Osteoblast (primary cell): Measurements from ENCODE around the gene HTR1E. TPM values are rescaled to one million over a fixed set of nuclear protein-coding genes. Genes with fewer than 3 reads are reported as not detected.

Source experiments
- DNase-seq: peaks from one replicate; pipeline ENCODE4 v3.0.0; 2011; ENCODE audit warnings: low spot score, mixed read lengths; ENCODE audit not compliant: insufficient read length; ENCODE audit errors: missing footprints
- H2AFZ ChIP-seq: 2 replicates; pipeline ENCODE4 v1.6.0; 2011; ENCODE audit warnings: mild to moderate bottlenecking, low read length
- H3K27ac ChIP-seq: 2 replicates; pipeline ENCODE4 v1.5.1; 2011; ENCODE audit warnings: mild to moderate bottlenecking, low read depth, low read length, moderate library complexity
- H3K27me3 ChIP-seq: 2 replicates; pipeline ENCODE4 v1.6.0; 2012; ENCODE audit warnings: mild to moderate bottlenecking, control low read depth, inconsistent platforms, low read length, moderate library complexity; ENCODE audit not compliant: insufficient read depth
- H3K36me3 ChIP-seq: 2 replicates; pipeline ENCODE4 v1.5.1; 2011; ENCODE audit warnings: mild to moderate bottlenecking, low read length, control low read depth, moderate library complexity; ENCODE audit not compliant: insufficient read depth
- H3K4me1 ChIP-seq: 2 replicates; pipeline ENCODE4 v1.5.1; 2011; ENCODE audit warnings: mild to moderate bottlenecking, low read length, control low read depth, moderate library complexity; ENCODE audit not compliant: insufficient read depth
- H3K4me2 ChIP-seq: 2 replicates; pipeline ENCODE4 v1.6.0; 2011; ENCODE audit warnings: mild to moderate bottlenecking, low read length; ENCODE audit not compliant: insufficient read depth
- H3K4me3 ChIP-seq: fragments of 200-600 bp; sonication (generic); 3 replicates; pipeline ENCODE4 v1.5.1; 2012; ENCODE audit warnings: mild to moderate bottlenecking, low read length, inconsistent platforms; ENCODE audit not compliant: insufficient read depth
- H3K79me2 ChIP-seq: 2 replicates; pipeline ENCODE4 v1.6.0; 2012; ENCODE audit warnings: mild to moderate bottlenecking, low read length, control low read depth, inconsistent platforms; ENCODE audit not compliant: insufficient read depth
- H3K9me3 ChIP-seq: 2 replicates; pipeline ENCODE4 v1.5.1; 2011; ENCODE audit warnings: low read depth, low read length, control low read depth
- H4K20me1 ChIP-seq: 2 replicates; pipeline ENCODE4 v1.6.0; 2012; ENCODE audit warnings: mild to moderate bottlenecking, low read length, control low read depth; ENCODE audit not compliant: insufficient read depth
- CTCF ChIP-seq: IDR thresholded peaks from 2 replicates; pipeline ENCODE4 v1.5.1; 2011; ENCODE audit warnings: mild to moderate bottlenecking, low read depth, low read length, moderate library complexity; ENCODE audit errors: extremely low read depth
- total RNA-seq: library from RNA; depleted of rRNA; stranded (reverse); fragments of >200 nt; gene quantifications from 2 replicates; pipeline ENCODE4 v1.2.3, GENCODE V29; 2012

HTR1E gene
- total RNA-seq, 1 donor, result not detected

GRCh38 chr6:87012035-87012434 is 74.7 kb downstream of the HTR1E start:
- H2AFZ ChIP-seq, result no peak overlapping the region
- no peak overlapping the region for H3K4me2 ChIP-seq
- H3K4me3 ChIP-seq, result no peak overlapping the region
- H3K4me1 ChIP-seq, result no peaks in the 10 kb centered on the region
- TF ChIP-seq CTCF, result no peak
- H3K27ac ChIP-seq, result no peak overlapping the region
- no peaks in the 10 kb centered on the region for H3K9me3 ChIP-seq
- H3K36me3 ChIP-seq, result no peaks in the 10 kb centered on the region
- H4K20me1 ChIP-seq, result no peaks in the 10 kb centered on the region
- no peaks in the 10 kb centered on the region for H3K79me2 ChIP-seq
- no peaks in the 10 kb centered on the region for H3K27me3 ChIP-seq
- DNase-seq, result no peak

- H3K27me3 ChIP-seq, result no peaks in the 10 kb centered on the region
- DNase-seq, result no peak
- H3K79me2 ChIP-seq, result no peaks in the 10 kb centered on the region
- no peak overlapping the region for H3K27ac ChIP-seq
- no peak overlapping the region for H3K4me2 ChIP-seq
- no peaks in the 10 kb centered on the region for H3K9me3 ChIP-seq
- no peak for TF ChIP-seq CTCF
- H4K20me1 ChIP-seq, result no peaks in the 10 kb centered on the region
- no peak overlapping the region for H3K4me3 ChIP-seq
- no peak overlapping the region for H2AFZ ChIP-seq
- H3K4me1 ChIP-seq, result no peaks in the 10 kb centered on the region
- no peaks in the 10 kb centered on the region for H3K36me3 ChIP-seq
Measured at GRCh38 chr6:87012743-87013142, 75.4 kb downstream of the HTR1E start.

GRCh38 chr6:87016772-87017171 is 79.4 kb downstream of the HTR1E start:
- no peak overlapping the region for H2AFZ ChIP-seq
- DNase-seq, result no peak
- no peaks in the 10 kb centered on the region for H3K36me3 ChIP-seq
- no peaks in the 10 kb centered on the region for H4K20me1 ChIP-seq
- no peak overlapping the region for H3K4me3 ChIP-seq
- no peaks in the 10 kb centered on the region for H3K79me2 ChIP-seq
- no peaks in the 10 kb centered on the region for H3K9me3 ChIP-seq
- H3K27ac ChIP-seq, result no peak overlapping the region
- no peaks in the 10 kb centered on the region for H3K27me3 ChIP-seq
- TF ChIP-seq CTCF, result no peak
- H3K4me2 ChIP-seq, result no peak overlapping the region
- no peaks in the 10 kb centered on the region for H3K4me1 ChIP-seq

- H3K79me2 ChIP-seq, result no peaks in the 10 kb centered on the region
- no peaks in the 10 kb centered on the region for H3K9me3 ChIP-seq
- H3K36me3 ChIP-seq, result no peaks in the 10 kb centered on the region
- H3K4me1 ChIP-seq, result no peaks in the 10 kb centered on the region
- H3K4me2 ChIP-seq, result no peak overlapping the region
- TF ChIP-seq CTCF, result no peak
- DNase-seq, result no peak
- no peak overlapping the region for H2AFZ ChIP-seq
- no peak overlapping the region for H3K4me3 ChIP-seq
- no peaks in the 10 kb centered on the region for H3K27me3 ChIP-seq
- no peak overlapping the region for H3K27ac ChIP-seq
- H4K20me1 ChIP-seq, result no peaks in the 10 kb centered on the region
Measured at GRCh38 chr6:87027021-87027420, 89.7 kb downstream of the HTR1E start.
